CD4-positive, CD25-positive, alpha-beta regulatory T cell (primary cell): ENCODE data around the gene SCYL2. TPM values are rescaled to one million over a fixed set of nuclear protein-coding genes. Genes with fewer than 3 reads are reported as not detected.
"Not testable (repeated sequence)": the region's sequence is repeated elsewhere in the genome, so short reads cannot be mapped to it uniquely, and the experiment has no call there.

Experiments
- ATAC-seq, 2 donors: fragments of 150-1000 bp; cut with Tn5 transposase; one replicate each; pipeline ENCODE4 v1.10.0; 2021; ENCODE audit warnings: low read depth in 2 of 2, moderate number of reproducible peaks in 2 of 2, moderate library complexity in 1 of 2
- DNase-seq, 3 donors: peaks; one replicate each; pipeline versions ENCODE4 v3.0.0 to v3.0.0-alpha.2; 2012 to 2022; ENCODE audit warnings: mixed read lengths in 1 of 3
- H3K27ac ChIP-seq: one replicate; pipeline ENCODE4 v1.7.0; 2013; ENCODE audit warnings: mild to moderate bottlenecking, low read length; ENCODE audit not compliant: insufficient read depth, poor library complexity, severe bottlenecking
- H3K27me3 ChIP-seq: one replicate; pipeline ENCODE4 v1.7.0; 2013; ENCODE audit warnings: low read length; ENCODE audit not compliant: control insufficient read depth, insufficient read depth
- H3K36me3 ChIP-seq: one replicate; pipeline ENCODE4 v1.7.0; 2013; ENCODE audit warnings: mild to moderate bottlenecking, low read length, moderate library complexity; ENCODE audit not compliant: control insufficient read depth, insufficient read depth
- H3K4me1 ChIP-seq: 2 replicates; pipeline ENCODE4 v1.7.0; 2013; ENCODE audit warnings: mild to moderate bottlenecking, low read length; ENCODE audit not compliant: insufficient read depth, control insufficient read depth, poor library complexity, severe bottlenecking
- H3K4me3 ChIP-seq: one replicate; pipeline ENCODE4 v1.7.0; 2013; ENCODE audit warnings: low read depth, mild to moderate bottlenecking, low read length, moderate library complexity
- H3K9me3 ChIP-seq, 2 experiments: 1 replicate in 1 of 2; 2 replicates in 1 of 2; pipeline ENCODE4 v1.7.0; 2013; ENCODE audit warnings: low read length in 2 of 2, mild to moderate bottlenecking in 1 of 2, moderate library complexity in 1 of 2; ENCODE audit not compliant: control insufficient read depth in 2 of 2
- H3K27ac Mint-ChIP-seq, 3 donors: one replicate each; pipeline ENCODE4 v1.8.0; 2020 to 2022; ENCODE audit warnings: mild to moderate bottlenecking in 3 of 3, mixed read lengths in 3 of 3, moderate library complexity in 2 of 3
- H3K27me3 Mint-ChIP-seq: one replicate; pipeline ENCODE4 v1.8.0; 2022; ENCODE audit warnings: mild to moderate bottlenecking, mixed read lengths
- H3K36me3 Mint-ChIP-seq: one replicate; pipeline ENCODE4 v1.8.0; 2020; ENCODE audit warnings: mixed read lengths
- H3K4me1 Mint-ChIP-seq, 4 donors: one replicate each; pipeline ENCODE4 v1.8.0; 2020 to 2022; ENCODE audit warnings: mixed read lengths in 4 of 4, mild to moderate bottlenecking in 1 of 4
- H3K4me3 Mint-ChIP-seq, 4 donors: one replicate each; pipeline ENCODE4 v1.8.0; 2020 to 2022; ENCODE audit warnings: mild to moderate bottlenecking in 4 of 4, mixed read lengths in 4 of 4, moderate library complexity in 3 of 4
- H3K9me3 Mint-ChIP-seq, 7 donors: one replicate each; pipeline ENCODE4 v1.8.0; 2020 to 2022; ENCODE audit warnings: mixed read lengths in 7 of 7, mild to moderate bottlenecking in 3 of 7, moderate library complexity in 2 of 7
- polyA plus RNA-seq, 4 donors: library from polyadenylated mRNA; unstranded; fragments of 300-500 nt; fragmentation: Illumina TruSeq; gene quantifications; one replicate each; pipeline ENCODE4 v1.2.3, GENCODE V29; 2021
- total RNA-seq: library from RNA; stranded (reverse); gene quantifications from one replicate; pipeline ENCODE4 v1.2.3, GENCODE V29; 2022

SCYL2 gene
- total and polyA plus RNA-seq, 5 donors from 2014 or later = 17.0 to 41.8 (median 23.0) TPM

DNA sequence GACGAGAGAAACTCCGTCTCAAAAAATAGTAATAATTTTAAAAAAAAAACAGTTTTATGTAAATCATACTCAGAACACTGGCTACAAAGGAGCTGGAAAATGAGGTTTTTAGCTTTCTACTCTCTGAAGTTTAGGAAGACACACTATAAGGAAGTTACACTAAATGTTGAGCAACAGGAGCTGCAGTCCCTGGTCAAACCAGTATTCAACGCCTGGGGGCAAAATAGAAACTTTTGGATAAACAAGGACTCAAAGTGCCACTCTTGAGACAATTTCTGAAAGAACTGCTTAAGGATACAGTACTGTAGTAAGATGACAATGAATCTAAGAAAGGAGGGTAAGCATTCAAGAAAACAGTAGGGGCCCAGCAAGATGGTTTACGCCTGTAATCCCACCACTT lies 37.1 kb upstream of the SCYL2 start:
- H3K27ac Mint-ChIP-seq = peak overlapping the region in 1 of 3 donors; percentile 19
- peaks cover 0 to 2% (median 0%) of the 10 kb centered on the region in 4 donors for H3K4me1 Mint-ChIP-seq
- no peaks in the 10 kb centered on the region for H3K9me3 Mint-ChIP-seq

GRCh38 chr12:100231873-100232272 lies 35.1 kb upstream of the SCYL2 start:
- DNase-seq, H3K36me3 Mint-ChIP-seq, H3K4me3 Mint-ChIP-seq, H3K27me3 Mint-ChIP-seq, H3K4me3 ChIP-seq, H3K9me3 ChIP-seq, H3K27ac Mint-ChIP-seq, H3K27ac ChIP-seq, H3K36me3 ChIP-seq, H3K27me3 ChIP-seq, ATAC-seq, H3K4me1 ChIP-seq, H3K4me1 Mint-ChIP-seq, H3K9me3 Mint-ChIP-seq: not testable (repeated sequence)

More for the DNA sequence above, 37.1 kb upstream of the SCYL2 start:
- Mint-ChIP-seq H3K36me3 (peaks cover 6% of the 10 kb centered on the region), H3K4me3 (no peak overlapping the region), H3K27me3 (peaks cover 4% of the 10 kb centered on the region)
- Histone ChIP-seq H3K27ac (no peak overlapping the region), H3K4me1 (no peaks in the 10 kb centered on the region), H3K27me3 (no peaks in the 10 kb centered on the region), H3K4me3 (no peak overlapping the region), H3K9me3 (no peaks in the 10 kb centered on the region), H3K36me3 (peaks cover 8% of the 10 kb centered on the region)
- no peak for DNase-seq
- no peak for ATAC-seq

DNA sequence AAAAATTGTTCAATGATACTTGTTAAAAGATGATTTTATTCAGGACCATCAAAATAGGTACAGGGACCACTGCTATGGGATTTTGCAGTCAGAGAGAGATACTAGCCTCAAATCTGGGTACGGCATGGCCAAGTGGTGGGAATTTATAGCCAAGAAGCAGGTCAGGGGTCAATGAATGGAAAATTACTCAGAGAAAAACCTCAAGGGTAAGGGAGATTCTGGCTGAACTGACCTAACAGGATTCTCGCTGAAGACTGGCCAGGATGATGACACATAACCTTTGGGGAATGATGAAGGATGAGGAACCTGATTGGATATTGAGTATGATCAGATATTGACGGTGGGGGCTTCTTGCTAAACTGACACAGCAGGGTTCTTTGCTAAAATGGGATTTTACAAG lies 32.8 kb upstream of the SCYL2 start:
- Histone ChIP-seq H3K4me3 (no peak overlapping the region), H3K27ac (no peak overlapping the region), H3K27me3 (no peaks in the 10 kb centered on the region), H3K36me3 (no peaks in the 10 kb centered on the region), H3K4me1 (no peaks in the 10 kb centered on the region), H3K9me3 (no peaks in the 10 kb centered on the region)
- no peak for ATAC-seq
- Mint-ChIP-seq H3K9me3 (no peaks in the 10 kb centered on the region), H3K27me3 (peaks cover 4% of the 10 kb centered on the region), H3K4me1 (peaks cover 0 to under 1% (median 0%) of the 10 kb centered on the region in 4 donors), H3K4me3 (no peak overlapping the region), H3K27ac (no peak overlapping the region), H3K36me3 (no peaks in the 10 kb centered on the region)
- DNase-seq = no peak

GRCh38 chr12:100234591-100235304 lies 32.2 kb upstream of the SCYL2 start:
- H3K4me3 Mint-ChIP-seq = no peak overlapping the region
- ATAC-seq = no peak

GRCh38 chr12:100238801-100239200 lies 28.2 kb upstream of the SCYL2 start:
- Histone ChIP-seq H3K36me3 (no peaks in the 10 kb centered on the region), H3K27ac (no peak overlapping the region), H3K4me3 (no peak overlapping the region), H3K4me1 (no peaks in the 10 kb centered on the region), H3K9me3 (no peaks in the 10 kb centered on the region), H3K27me3 (no peaks in the 10 kb centered on the region)
- H3K27ac Mint-ChIP-seq = no peak overlapping the region
- DNase-seq (no peak), ATAC-seq (no peak)
- peaks cover 0 to 2% (median 0%) of the 10 kb centered on the region in 7 donors for H3K9me3 Mint-ChIP-seq
- H3K27me3 Mint-ChIP-seq = no peaks in the 10 kb centered on the region
- no peaks in the 10 kb centered on the region for H3K4me1 Mint-ChIP-seq
- no peaks in the 10 kb centered on the region for H3K36me3 Mint-ChIP-seq
- H3K4me3 Mint-ChIP-seq = no peak overlapping the region

More at GRCh38 chr12:100234591-100235304, 32.2 kb upstream of the SCYL2 start:
- Histone ChIP-seq H3K27me3 (no peaks in the 10 kb centered on the region), H3K27ac (no peak overlapping the region), H3K9me3 (no peaks in the 10 kb centered on the region), H3K4me3 (no peak overlapping the region), H3K36me3 (no peaks in the 10 kb centered on the region), H3K4me1 (no peaks in the 10 kb centered on the region)
- no peak overlapping the region for H3K27ac Mint-ChIP-seq
- H3K36me3 Mint-ChIP-seq = no peaks in the 10 kb centered on the region
- DNase-seq = peak in 2 of 3 donors; percentile 21 to 46
- H3K4me1 Mint-ChIP-seq = no peaks in the 10 kb centered on the region
- H3K9me3 Mint-ChIP-seq = no peaks in the 10 kb centered on the region
- peaks cover 4% of the 10 kb centered on the region for H3K27me3 Mint-ChIP-seq

DNA sequence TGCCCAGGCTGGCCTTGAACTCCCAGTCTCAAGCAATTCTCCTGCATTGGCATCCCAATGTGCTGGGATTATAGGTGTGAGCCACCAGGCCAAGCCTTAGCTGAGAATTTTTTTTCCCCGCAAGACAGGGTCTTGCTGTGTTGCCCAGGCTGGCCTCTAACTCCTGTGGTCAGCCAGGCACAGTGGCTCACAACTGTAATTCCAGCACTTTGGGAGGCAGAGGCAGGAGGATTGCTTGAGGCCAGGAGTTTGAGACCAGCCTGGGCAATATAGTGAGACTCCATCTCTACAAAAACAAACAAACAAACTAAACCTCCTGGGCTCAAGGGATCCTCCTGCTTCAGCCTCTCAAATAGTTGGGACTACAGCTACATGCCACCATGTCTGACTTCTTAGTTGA lies 27.4 kb upstream of the SCYL2 start:
- no peak overlapping the region for H3K4me3 Mint-ChIP-seq
- peaks cover 0 to 2% (median 0%) of the 10 kb centered on the region in 7 donors for H3K9me3 Mint-ChIP-seq
- no peaks in the 10 kb centered on the region for H3K27me3 ChIP-seq
- no peak overlapping the region for H3K27ac ChIP-seq
- H3K36me3 ChIP-seq = no peaks in the 10 kb centered on the region
- no peaks in the 10 kb centered on the region for H3K36me3 Mint-ChIP-seq
- ATAC-seq (no peak), DNase-seq (no peak)
- no peaks in the 10 kb centered on the region for H3K9me3 ChIP-seq
- H3K4me3 ChIP-seq = no peak overlapping the region
- H3K4me1 Mint-ChIP-seq = no peaks in the 10 kb centered on the region
- no peaks in the 10 kb centered on the region for H3K27me3 Mint-ChIP-seq
- H3K27ac Mint-ChIP-seq = no peak overlapping the region
- H3K4me1 ChIP-seq = no peaks in the 10 kb centered on the region

DNA sequence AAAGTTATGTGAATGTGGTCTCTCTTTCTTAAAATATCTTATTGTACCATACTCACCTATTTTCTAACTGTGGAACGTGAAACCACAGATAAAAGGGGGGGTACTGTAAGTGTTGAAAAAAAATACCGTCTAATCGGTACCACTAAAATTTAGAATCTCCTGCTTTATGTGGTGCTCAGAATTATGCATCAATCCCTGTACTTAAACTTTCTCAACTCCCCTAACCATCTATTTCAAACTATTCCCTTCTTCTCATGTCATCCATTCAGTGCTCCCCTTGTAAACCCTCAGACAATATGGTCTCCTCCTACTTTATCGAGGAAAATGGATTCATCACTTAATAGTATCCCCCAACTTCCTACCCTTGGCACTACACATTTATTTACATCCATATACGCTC lies 23.8 kb upstream of the SCYL2 start:
- Mint-ChIP-seq H3K27ac (no peak overlapping the region), H3K4me1 (peaks cover 0 to 3% (median 0%) of the 10 kb centered on the region in 4 donors), H3K36me3 (no peaks in the 10 kb centered on the region), H3K27me3 (no peaks in the 10 kb centered on the region), H3K9me3 (peaks cover 0 to 2% (median 0%) of the 10 kb centered on the region in 7 donors), H3K4me3 (no peak overlapping the region)
- no peaks in the 10 kb centered on the region for H3K27me3 ChIP-seq
- H3K4me3 ChIP-seq = no peak overlapping the region
- H3K9me3 ChIP-seq = no peaks in the 10 kb centered on the region
- no peaks in the 10 kb centered on the region for H3K4me1 ChIP-seq
- H3K27ac ChIP-seq = no peak overlapping the region
- H3K36me3 ChIP-seq = no peaks in the 10 kb centered on the region
- no peak for ATAC-seq
- DNase-seq = no peak

DNA sequence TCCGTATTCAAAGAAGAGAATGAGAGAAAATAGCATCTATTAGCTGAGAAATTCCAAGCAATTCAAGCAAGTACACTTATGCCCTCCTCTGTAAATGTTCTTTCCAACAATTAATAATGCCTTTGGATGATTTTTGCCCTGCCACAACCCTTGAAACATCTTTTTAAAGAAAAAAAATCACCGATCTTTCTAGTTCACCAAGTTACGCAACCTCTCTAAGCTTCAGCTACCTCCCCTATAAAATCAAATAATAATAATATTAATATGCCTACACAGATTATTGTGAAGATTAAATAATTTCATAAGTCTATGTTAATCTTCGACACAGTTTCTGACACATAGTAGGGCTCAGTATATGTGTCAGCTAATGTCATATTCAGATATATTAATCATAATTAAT lies 19.2 kb upstream of the SCYL2 start:
- no peaks in the 10 kb centered on the region for H3K4me1 ChIP-seq
- no peaks in the 10 kb centered on the region for H3K36me3 ChIP-seq
- no peaks in the 10 kb centered on the region for H3K27me3 ChIP-seq
- H3K9me3 Mint-ChIP-seq = peaks cover 0 to 2% (median 0%) of the 10 kb centered on the region in 7 donors
- no peak for ATAC-seq
- H3K9me3 ChIP-seq = no peaks in the 10 kb centered on the region
- H3K36me3 Mint-ChIP-seq = peaks cover 4% of the 10 kb centered on the region
- H3K27me3 Mint-ChIP-seq = no peaks in the 10 kb centered on the region
- H3K4me3 Mint-ChIP-seq = no peak overlapping the region
- H3K4me1 Mint-ChIP-seq = peaks cover 0 to 3% (median 0%) of the 10 kb centered on the region in 4 donors
- no peak overlapping the region for H3K4me3 ChIP-seq
- H3K27ac Mint-ChIP-seq = no peak overlapping the region
- no peak for DNase-seq
- H3K27ac ChIP-seq = no peak overlapping the region
